Neural progenitor cell (in vitro differentiated cells): Measurements from ENCODE around the gene PROSER2.

Experiments
- EZH2 ChIP-seq: fragments of 200-600 bp; sonication (generic); IDR thresholded peaks from 2 replicates; pipeline ENCODE4 v1.6.1; 2017; ENCODE audit warnings: antibody characterized with exemption, mild to moderate bottlenecking, moderate library complexity
- EZH2phosphoT487 ChIP-seq: fragments of 200-600 bp; sonication (generic); IDR thresholded peaks from 2 replicates; pipeline ENCODE4 v1.6.1; 2017; ENCODE audit warnings: antibody characterized with exemption
- TF ChIP-seq, protein P1 (sequence below): fragments of 200-600 bp; sonication (generic); IDR thresholded peaks from 2 replicates; pipeline ENCODE4 v1.5.1; 2017; ENCODE audit warnings: antibody characterized with exemption, mild to moderate bottlenecking

DNA sequence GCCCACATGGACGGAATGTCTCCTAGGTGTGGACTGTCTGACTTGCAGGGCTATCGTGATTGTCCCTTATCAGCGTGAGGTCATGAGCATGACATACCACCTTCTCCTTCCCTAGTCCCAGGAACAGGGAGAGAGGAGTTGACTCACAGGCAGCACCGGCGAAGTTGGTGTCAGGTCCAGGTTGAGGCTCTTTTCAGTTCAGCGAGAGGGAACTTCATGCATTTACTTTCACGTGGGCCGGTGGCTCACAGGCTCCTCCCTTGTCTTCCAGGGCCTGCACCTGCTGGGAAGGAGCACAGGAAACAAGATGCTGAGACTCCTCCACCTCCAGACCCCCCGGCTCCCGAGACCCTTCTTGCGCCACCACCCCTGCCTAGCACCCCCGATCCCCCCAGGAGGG is 46.1 kb downstream of the PROSER2 start:
- TF ChIP-seq, protein P1, sequence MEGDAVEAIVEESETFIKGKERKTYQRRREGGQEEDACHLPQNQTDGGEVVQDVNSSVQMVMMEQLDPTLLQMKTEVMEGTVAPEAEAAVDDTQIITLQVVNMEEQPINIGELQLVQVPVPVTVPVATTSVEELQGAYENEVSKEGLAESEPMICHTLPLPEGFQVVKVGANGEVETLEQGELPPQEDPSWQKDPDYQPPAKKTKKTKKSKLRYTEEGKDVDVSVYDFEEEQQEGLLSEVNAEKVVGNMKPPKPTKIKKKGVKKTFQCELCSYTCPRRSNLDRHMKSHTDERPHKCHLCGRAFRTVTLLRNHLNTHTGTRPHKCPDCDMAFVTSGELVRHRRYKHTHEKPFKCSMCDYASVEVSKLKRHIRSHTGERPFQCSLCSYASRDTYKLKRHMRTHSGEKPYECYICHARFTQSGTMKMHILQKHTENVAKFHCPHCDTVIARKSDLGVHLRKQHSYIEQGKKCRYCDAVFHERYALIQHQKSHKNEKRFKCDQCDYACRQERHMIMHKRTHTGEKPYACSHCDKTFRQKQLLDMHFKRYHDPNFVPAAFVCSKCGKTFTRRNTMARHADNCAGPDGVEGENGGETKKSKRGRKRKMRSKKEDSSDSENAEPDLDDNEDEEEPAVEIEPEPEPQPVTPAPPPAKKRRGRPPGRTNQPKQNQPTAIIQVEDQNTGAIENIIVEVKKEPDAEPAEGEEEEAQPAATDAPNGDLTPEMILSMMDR: no peak
- TF ChIP-seq EZH2 (no peak), EZH2phosphoT487 (no peak)
